ENCODE measurements around the gene TAPT1. TPM values are rescaled to one million over a fixed set of nuclear protein-coding genes. Genes with fewer than 3 reads are reported as not detected.

TAPT1 gene
- total RNA-seq, 2 donors from 2014 or later, result 19.7 to 21.1 TPM

DNA sequence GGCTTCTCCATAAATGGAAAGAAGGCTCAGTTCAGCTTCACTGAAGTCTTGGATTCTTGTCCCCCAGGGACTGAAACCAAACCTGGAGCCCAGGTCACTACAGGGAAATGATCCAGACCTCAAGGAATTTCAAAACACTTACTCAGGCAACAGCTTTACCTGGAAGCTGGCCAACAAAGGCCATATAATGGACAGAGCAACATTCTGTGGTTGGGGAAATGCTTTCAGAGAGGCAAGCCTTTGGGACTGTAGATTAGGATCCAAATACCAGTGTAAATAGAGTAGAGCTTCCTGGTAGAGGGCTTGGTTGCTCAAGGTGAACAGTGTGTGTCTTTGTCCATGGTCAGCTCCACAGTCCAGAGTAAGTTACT is 85.4 kb downstream of the TAPT1 start:
- no peak overlapping the region for H3K4me3 ChIP-seq
- peaks cover 0 to 15% of the 10 kb centered on the region in 2 donors for H3K9me3 ChIP-seq
- DNase-seq (ENCODE audit: low spot score), result no peak
- no peaks in the 10 kb centered on the region for H3K27me3 ChIP-seq
- no peaks in the 10 kb centered on the region for H3K4me1 ChIP-seq
- TF ChIP-seq, protein P1, sequence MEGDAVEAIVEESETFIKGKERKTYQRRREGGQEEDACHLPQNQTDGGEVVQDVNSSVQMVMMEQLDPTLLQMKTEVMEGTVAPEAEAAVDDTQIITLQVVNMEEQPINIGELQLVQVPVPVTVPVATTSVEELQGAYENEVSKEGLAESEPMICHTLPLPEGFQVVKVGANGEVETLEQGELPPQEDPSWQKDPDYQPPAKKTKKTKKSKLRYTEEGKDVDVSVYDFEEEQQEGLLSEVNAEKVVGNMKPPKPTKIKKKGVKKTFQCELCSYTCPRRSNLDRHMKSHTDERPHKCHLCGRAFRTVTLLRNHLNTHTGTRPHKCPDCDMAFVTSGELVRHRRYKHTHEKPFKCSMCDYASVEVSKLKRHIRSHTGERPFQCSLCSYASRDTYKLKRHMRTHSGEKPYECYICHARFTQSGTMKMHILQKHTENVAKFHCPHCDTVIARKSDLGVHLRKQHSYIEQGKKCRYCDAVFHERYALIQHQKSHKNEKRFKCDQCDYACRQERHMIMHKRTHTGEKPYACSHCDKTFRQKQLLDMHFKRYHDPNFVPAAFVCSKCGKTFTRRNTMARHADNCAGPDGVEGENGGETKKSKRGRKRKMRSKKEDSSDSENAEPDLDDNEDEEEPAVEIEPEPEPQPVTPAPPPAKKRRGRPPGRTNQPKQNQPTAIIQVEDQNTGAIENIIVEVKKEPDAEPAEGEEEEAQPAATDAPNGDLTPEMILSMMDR (IDR thresholded peaks at IDR 0.05), result no peak
- H3K27ac ChIP-seq, result no peak overlapping the region
- H3K36me3 ChIP-seq, result no peaks in the 10 kb centered on the region

DNA sequence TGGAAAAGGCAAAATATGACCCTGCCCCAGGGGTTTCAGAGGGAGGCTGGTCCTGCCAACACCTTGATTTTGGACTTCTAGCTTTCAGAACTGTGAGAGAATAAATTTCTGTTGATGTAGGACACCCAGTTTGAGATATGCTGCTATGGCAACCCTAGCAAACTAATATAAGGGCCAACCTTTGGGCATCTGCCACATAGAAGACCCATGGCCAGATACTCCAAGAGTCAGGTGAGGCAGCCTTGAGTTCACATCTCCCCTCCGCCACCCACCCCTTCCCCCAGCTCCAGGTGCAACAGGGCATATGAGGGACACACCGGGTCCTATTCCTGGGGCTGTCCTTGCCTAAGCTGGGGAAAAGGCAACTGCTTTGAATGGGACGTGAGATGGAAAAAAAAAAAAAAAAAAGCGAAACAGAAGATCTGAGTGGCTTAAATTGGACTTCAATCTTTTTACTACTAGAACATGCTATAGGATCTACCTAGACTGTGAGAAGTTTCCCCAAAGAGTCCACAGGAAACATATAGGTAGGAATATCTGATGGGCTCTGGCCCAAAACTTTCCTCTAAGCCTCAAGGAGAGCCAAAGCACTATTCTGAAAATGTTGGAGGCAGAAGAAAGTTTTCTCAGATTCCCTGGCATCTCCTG is 85.9 kb downstream of the TAPT1 start:
- TF ChIP-seq, protein P1 (IDR thresholded peaks at IDR 0.05), result no peak
- Histone ChIP-seq H3K27me3 (no peaks in the 10 kb centered on the region), H3K27ac (no peak overlapping the region), H3K36me3 (no peaks in the 10 kb centered on the region), H3K9me3 (peaks cover 0 to 10% of the 10 kb centered on the region in 2 donors), H3K4me3 (no peak overlapping the region), H3K4me1 (no peaks in the 10 kb centered on the region)
- no peak for DNase-seq (ENCODE audit: low spot score)

DNA sequence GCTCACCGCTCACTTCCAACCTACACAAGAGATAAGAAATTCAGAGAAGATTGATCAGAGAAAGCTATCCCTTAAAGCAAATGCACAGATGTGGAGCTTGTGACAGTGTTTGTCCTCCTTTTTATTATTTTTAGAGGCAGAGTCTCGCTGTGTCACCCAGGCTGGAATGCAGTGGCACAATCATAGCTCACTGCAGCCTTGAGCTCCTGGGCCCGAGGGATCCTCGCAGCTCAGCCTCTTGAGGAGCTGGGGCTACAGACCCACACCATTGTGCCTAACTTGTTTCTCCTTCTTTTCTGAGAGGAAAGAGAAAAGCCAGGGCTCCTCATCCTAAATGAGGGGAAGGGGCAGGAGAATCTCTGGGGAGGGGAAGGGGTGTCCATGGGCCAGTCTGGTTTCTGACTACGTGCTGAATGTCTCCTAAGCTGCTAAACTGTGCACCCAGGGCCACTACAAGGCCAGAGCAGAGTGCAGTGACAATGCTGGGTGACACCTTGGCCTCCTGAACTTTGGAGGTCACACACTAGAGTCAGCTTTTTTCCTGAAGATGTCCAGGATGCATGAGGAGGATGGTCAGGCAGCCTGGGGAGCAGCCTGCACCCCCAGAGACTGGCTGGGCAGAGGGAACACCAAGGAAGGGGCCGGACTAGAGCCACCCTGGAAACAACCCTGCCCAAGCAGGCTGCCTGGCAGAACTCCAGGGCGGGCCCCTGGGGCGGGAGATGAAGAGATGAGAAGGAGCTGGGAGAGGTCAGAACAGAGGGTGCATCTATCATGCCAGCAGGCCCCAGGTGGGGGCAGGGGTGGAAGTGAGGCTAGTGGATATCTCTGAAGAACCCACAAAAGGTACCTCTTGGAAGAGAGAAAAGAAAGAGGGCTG is 87.0 kb downstream of the TAPT1 start:
- Histone ChIP-seq H3K27ac (no peak overlapping the region), H3K4me3 (no peak overlapping the region), H3K36me3 (no peaks in the 10 kb centered on the region), H3K4me1 (no peaks in the 10 kb centered on the region), H3K27me3 (no peaks in the 10 kb centered on the region), H3K9me3 (peaks cover 0 to under 1% of the 10 kb centered on the region in 2 donors)
- TF ChIP-seq, protein P1 (IDR thresholded peaks at IDR 0.05), result no peak
- DNase-seq (ENCODE audit: low spot score), result no peak

DNA sequence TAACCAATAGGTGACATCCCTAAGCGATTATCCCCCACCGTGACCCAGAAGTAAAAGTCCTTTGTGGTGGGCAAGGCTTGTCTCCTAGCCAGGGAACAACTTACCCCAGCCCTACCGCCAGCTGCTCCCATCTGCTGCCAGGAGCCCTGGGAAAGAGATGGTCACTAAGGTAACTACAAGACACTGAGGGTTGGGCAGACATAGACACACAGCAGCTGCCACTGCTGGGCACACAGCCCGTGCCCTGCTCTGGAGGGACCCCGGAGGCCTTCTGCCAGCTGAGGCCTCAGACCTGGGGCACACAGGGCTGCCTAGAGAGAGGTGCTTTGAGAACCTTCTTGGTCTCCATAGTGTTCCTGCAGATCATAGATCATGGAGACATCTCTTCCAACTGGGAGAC is 89.4 kb downstream of the TAPT1 start:
- Histone ChIP-seq H3K4me3 (no peak overlapping the region), H3K9me3 (no peaks in the 10 kb centered on the region), H3K36me3 (no peaks in the 10 kb centered on the region), H3K27me3 (no peaks in the 10 kb centered on the region), H3K27ac (no peak overlapping the region), H3K4me1 (no peaks in the 10 kb centered on the region)
- no peak for DNase-seq (ENCODE audit: low spot score)
- TF ChIP-seq, protein P1 (IDR thresholded peaks at IDR 0.05), result no peak

DNA sequence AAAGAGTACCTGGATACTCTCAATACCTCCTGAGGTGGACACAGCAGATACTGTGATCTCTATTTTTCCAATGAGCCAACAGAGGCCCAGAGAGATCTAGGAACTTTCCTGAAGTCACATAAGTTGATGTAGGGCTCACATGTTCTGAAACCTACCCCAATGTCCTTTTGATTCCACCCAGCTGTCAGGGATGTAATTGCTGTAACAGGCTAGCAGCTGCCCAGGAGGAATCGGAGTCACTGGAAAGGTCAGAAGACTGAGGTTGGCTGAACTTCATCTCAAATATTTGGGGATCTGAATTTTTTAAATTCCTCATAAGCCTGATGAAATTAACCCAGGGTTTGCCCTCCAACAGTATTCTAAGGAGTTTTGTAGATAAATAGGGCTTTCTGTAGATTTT is 90.0 kb downstream of the TAPT1 start:
- Histone ChIP-seq H3K27ac (no peak overlapping the region), H3K4me1 (no peaks in the 10 kb centered on the region), H3K4me3 (no peak overlapping the region), H3K36me3 (no peaks in the 10 kb centered on the region), H3K27me3 (no peaks in the 10 kb centered on the region), H3K9me3 (no peaks in the 10 kb centered on the region)
- TF ChIP-seq, protein P1 (IDR thresholded peaks at IDR 0.05), result no peak
- DNase-seq (ENCODE audit: low spot score), result no peak
